ENCODE measurements around the gene PRSS12.

DNA sequence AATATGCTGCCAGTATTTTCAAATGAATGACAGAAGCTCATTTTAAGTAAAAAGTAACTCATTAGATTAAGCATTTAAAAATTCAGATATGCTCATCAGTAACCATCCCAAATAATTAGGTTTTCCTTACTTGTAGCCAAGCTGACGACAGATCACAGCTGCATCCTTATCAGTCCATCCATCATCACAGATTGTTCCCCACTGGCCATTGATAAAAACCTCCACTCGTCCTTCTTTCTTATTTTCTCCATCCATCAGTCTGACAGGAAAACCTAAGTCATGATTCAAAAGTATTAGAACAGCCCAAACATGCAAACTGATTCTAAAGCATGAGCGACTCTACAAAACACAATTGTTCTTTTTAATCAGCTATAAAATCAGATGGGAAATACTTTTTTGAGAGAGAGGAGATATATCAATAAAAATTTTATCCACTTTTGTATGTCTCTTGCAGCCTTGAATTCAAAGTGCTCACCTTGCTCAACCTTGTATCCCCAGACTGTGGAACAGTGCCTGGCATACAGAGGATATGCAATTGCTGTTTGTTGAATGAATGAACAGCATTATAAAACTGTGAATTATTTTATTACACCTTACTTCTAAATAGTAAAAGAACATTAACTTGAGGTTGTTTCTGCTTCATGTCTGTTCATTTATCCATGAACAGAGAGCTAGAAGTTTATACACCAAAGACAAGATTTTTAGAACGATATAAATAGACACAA lies 44.3 kb downstream of the PRSS12 start:
- no peak for TF ChIP-seq EZH2phosphoT487 (IDR thresholded peaks at IDR 0.05; ENCODE audit: insufficient read depth, low read depth)
- TF ChIP-seq EZH2 (IDR thresholded peaks at IDR 0.05; ENCODE audit: insufficient read depth, poor library complexity, severe bottlenecking), result no peak
